ENCODE data around the gene PLCB4.

The PLCB4 gene

GRCh38 chr20:9413001-9413400 is 344.1 kb downstream of the PLCB4 start:
- DNase-seq: no peak

GRCh38 chr20:9415426-9415825 is 346.5 kb downstream of the PLCB4 start:
- DNase-seq: no peak

DNA sequence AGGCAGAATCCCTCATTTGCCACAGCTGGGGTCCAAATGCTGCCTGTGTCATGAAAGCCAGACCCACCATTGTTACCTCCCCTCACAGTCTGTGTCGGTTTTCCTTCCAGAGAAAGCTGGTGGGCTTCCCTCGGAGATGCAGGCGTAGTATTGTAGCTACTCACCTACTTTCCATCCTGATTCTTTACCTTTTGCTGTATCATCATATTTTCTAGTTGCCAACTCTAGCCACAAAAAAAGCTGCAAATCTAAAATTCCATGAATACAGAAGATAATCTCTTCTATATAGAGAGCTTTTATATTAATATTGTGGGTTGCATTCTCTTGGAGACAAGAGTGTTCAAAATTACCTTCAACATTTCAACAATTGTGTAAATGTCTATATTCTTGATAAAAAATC is 347.5 kb downstream of the PLCB4 start:
- no peak for DNase-seq

DNA sequence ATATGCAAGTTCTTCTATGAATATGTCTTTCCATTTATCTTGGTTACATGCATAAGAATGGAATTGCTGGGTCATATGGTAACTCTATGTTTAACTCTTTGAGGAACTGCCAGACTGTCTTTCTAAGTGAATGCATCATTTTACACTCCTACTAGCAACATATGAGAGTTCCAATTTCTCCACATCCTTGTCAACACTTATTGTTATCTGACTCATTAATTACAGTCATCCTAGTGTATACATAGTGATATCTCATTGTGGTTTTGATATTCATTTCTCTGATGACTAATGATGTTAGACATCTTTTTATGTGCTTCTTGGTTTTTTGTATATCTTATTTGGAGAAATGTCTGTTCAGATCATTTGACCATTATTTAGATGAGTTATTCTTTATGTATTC is 348.8 kb downstream of the PLCB4 start:
- no peak for DNase-seq

DNA sequence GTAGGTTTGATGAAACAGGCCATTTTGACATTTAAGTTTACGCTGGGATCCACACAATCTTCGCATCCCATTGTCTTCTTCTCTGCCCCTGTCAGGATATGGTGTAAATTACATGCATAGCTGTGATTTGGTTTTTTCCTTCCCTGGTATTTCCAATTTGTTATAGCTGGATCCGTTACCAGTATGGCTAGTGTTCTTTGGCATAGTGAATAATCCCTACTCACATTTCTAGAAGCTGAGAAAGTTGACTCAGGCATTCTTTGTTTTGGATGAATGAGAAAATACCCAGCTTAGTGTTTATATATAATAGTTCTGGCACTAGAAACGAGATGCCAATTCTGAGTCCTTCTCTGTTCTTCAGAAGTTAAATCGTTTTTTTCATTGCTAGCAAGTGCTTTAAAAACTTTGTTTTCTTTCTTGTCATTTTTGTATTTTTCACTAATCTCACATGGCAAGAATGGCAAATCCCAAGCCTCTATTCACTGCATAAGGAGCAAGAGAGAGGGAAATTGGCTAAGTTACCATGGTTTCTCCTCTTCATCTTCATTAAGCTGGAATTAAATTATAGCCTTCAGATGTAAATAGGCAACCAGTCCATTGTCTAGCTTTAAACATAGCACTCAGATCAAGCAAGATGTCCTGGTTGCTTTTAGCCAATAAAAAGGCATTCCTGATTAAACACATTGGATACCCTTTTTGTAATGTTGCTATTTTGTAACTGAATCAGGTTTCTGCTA is 353.6 kb downstream of the PLCB4 start:
- no peak for DNase-seq

DNA sequence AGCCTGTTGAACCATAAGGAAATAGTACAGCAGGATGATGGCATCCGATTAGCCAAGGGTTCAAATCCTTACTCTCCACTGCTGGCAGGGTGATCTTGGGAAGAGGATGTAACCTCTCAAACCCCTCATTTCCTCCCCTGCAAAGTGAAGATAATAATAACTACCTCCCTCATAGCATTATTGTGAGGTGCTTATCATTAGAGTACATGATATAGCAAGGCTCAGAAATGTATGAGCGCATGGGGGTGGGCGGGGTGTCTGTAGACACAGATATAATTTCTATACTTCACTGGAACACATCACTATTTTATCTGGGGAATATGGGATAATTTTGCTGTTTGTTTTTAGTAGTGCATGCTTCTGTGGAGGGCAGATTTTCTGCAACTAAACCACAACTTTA is 355.7 kb downstream of the PLCB4 start:
- no peak for DNase-seq

- no peak for DNase-seq
These were observed 358.8 kb downstream of the PLCB4 start for GRCh38 chr20:9427430-9428291.

DNA sequence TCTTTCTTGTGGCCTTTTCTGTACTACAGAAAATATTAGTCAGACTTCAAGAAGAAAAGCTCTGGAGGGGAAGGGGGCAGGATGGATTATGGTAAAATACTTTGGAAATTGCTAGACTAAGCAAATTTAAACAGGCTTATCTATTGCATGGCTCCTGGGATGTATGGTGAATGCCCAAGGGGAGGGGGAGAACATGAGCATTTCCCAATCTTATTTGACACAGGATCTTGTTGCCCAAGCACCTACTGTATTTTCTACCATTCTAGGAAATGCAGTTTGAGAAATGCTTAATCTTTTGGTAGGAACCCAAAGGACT is 359.4 kb downstream of the PLCB4 start:
- DNase-seq: no peak

GRCh38 chr20:9439806-9440205 is 370.9 kb downstream of the PLCB4 start:
- no peak for DNase-seq

- DNase-seq: no peak
These were observed 372.0 kb downstream of the PLCB4 start for GRCh38 chr20:9440892-9441291.

DNA sequence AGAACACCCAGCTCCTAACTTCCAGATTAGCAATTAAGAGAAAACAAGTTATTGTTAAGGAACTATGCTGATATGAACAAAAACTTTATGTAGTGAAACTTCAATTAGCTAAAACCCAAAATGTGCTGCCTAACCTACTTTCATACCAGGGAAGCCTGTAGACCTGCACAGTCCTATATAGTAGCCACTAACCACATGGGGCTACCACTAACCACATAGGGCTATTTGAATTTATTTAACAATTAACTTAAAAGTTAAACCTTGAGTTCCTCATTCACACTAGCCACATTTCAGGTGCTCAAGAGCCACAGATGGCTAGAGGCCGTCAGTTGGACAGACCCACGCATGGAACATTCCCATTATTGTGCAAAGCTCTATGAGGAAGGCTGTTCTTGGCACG is 373.1 kb downstream of the PLCB4 start:
- no peak for DNase-seq

DNA sequence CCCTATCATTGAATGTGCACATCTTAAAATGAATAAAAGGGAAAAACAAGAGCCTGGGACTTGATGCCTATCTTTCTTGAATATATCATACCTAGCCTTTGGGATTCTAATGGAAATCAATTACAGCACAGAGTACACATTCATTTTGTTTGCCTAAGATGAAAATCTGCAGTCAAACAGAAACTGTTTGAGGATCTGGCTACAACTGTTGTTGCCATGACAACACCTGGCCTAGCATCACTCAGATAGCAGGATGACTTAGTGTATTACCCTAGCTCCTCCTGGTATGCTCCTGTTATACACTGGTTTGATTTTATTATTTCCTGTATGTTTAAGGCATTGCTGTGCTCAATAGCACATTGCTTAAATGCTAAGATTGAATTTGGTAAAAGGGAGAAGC is 374.0 kb downstream of the PLCB4 start:
- no peak for DNase-seq

GRCh38 chr20:9444921-9445320 is 376.0 kb downstream of the PLCB4 start:
- DNase-seq: no peak

- no peak for DNase-seq
These were observed 378.3 kb downstream of the PLCB4 start for GRCh38 chr20:9447182-9447581.

DNA sequence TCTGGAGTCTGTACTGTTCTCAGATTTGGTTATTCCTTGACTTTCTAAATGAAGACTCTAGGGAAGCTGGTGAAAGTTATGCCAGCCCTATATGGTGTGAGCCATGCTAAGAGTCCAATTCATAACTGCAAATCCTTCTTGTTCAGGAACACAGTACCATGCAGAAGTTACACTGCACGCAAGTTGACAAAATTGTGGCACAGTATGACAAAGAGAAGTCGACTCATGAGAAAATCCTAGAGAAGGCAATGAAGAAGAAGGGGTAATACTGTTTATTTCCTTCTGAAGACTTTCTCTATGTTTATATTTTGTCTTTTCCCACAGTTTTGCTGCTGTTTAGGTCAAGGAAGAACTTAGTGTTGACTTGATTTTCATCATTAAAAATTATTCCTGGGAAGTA is 384.3 kb downstream of the PLCB4 start:
- no peak for DNase-seq

- DNase-seq: no peak
These were observed 385.9 kb downstream of the PLCB4 start for GRCh38 chr20:9454791-9455190.

GRCh38 chr20:9457136-9457535 is 388.2 kb downstream of the PLCB4 start:
- DNase-seq: no peak

GRCh38 chr20:9458138-9458796 is 389.4 kb downstream of the PLCB4 start:
- DNase-seq: no peak

GRCh38 chr20:9460518-9460917 is 391.6 kb downstream of the PLCB4 start:
- DNase-seq: no peak

- no peak for DNase-seq
These were observed 399.1 kb downstream of the PLCB4 start for GRCh38 chr20:9467995-9468394.

DNA sequence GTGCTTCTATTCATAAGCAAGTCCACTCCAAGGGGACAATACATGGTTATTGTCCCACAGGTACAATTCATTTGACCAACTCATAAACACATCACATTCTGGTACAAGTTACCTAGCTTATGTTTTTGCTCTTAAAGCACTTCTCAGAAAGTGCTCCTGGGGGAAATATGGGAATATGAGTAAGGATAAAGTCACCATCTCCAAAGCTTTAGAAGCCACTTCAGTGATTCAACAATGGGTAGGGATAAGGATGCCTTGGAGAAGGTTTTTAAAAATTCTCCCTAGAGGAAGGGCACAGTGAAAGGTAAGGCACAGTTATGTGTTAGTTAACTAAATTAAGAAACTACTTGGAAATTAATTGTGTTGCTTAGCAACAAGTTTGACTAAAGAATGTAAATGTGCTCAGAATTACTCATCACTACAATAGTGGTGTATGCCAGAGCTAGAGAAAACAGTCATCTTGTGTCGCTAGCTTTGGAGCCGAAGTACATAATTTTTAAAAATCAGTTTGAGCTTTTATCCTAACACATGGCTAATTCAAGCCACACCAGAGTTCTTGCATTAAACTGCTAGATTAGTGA is 406.0 kb downstream of the PLCB4 start:
- DNase-seq: no peak

DNA sequence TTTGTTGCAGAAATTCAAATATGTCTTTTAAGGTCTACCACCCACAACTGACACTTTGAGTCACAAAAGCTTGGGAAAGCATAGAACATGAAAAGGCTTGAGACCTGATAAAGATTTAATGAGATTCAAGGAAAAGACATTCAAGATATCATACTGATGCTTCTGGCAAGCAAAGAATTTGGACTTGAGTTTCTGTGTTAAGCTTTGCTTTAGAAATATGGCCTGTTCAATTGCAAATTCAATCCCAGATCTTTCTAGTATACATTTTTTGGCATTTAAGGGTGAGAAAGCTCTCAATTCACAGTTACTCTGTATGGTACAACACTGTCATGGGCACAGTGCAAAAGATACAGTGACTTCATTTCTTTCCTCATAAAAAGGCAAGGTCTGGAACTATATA is 406.6 kb downstream of the PLCB4 start:
- DNase-seq: no peak

DNA sequence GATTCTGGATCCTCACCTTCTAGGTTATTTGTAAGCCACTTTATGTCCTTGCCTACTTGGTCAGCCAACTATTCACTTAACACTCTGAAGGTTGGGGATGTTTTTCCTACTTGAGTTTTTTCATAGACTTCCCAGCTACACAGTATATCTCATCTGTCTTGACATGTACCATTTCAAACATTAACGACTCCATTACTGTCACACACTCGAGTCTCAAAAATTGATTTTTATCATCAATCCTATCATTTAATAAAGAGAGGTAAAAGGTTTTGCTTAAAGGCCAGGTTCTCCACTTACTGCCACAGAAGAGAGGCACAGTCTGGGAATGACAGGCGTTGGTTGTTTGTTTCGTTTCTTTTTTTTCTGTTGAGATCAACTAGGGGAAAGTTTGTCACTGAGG is 407.3 kb downstream of the PLCB4 start:
- no peak for DNase-seq

DNA sequence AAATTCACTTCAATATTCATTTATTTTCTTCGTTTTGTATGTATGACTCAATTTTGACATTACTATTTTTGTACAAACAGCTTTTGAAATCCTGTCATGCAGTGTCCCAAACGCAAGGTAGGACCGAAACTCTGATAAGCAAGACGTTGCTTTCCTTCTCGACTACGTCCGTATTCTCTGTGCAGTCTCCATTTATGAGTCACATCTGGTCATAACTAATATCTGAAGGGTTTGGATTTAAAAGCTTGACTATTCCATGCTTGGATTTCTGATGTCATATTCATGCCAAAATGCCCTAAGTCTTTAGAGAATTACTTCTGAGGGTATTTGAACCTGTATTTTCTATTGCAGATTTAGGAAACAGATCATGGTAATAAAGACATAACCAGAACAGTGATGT is 407.8 kb downstream of the PLCB4 start:
- no peak for DNase-seq

Measured in CD4-positive, alpha-beta T cell treated with Interleukin-4 for 4 hours (primary cell).